PC-3 (cell line): ENCODE data around the gene NUDT1. TPM values are rescaled to one million over a fixed set of nuclear protein-coding genes. Genes with fewer than 3 reads are reported as not detected.

Experiments
- ATAC-seq: fragments of 200-7000 bp; cut with Tn5 transposase; 2 replicates; pipeline ENCODE4 v1.9.1; 2020; ENCODE audit warnings: mild to moderate bottlenecking, moderate library complexity
- BruUV-seq: library from RNA; stranded (reverse); fragments of 400-500 nt; replicated peaks from 2 replicates; lab custom pipeline; 2021; lab: Mats Ljungman, UMichigan
- CTCF ChIA-PET: fragments of 300-600 bp; sonication (Branson Sonifier 250); formaldehyde crosslinking; loops from one replicate; lab custom pipeline; 2022; ENCODE audit warnings: antibody characterized with exemption; lab: Charles Lee
- POLR2A ChIA-PET: fragments of 300-600 bp; sonication (Branson Sonifier 250); formaldehyde crosslinking; loops from one replicate; lab custom pipeline; 2022; ENCODE audit warnings: antibody characterized with exemption; ENCODE audit not compliant: unreplicated experiment; lab: Charles Lee
- DNase-seq: peaks from one replicate; pipeline ENCODE4 v3.0.0-alpha.2; 2015
- H2AFZ ChIP-seq: fragments of 300-600 bp; sonication (generic); 2 replicates; pipeline ENCODE4 v1.6.0; 2016; ENCODE audit warnings: antibody characterized with exemption, low read length
- H3F3A ChIP-seq: fragments of 300-600 bp; sonication (generic); one replicate; pipeline ENCODE4 v1.6.0; 2017; ENCODE audit warnings: antibody characterized with exemption, low read length, control low read depth, mild to moderate bottlenecking; ENCODE audit not compliant: unreplicated experiment
- H3K27ac ChIP-seq: fragments of 300-600 bp; sonication (generic); 2 replicates; pipeline ENCODE4 v1.5.1; 2016; ENCODE audit warnings: mild to moderate bottlenecking, low read length
- H3K27me3 ChIP-seq: fragments of 300-600 bp; sonication (generic); 2 replicates; pipeline ENCODE4 v1.6.1; 2016; ENCODE audit warnings: low read length, mixed read lengths
- H3K36me3 ChIP-seq: fragments of 300-600 bp; sonication (generic); 2 replicates; pipeline ENCODE4 v1.6.1; 2016; ENCODE audit warnings: low read depth, mixed run types, low read length, mixed read lengths
- H3K4me1 ChIP-seq: fragments of 300-600 bp; sonication (generic); 2 replicates; pipeline ENCODE4 v1.5.1; 2016; ENCODE audit warnings: low read length; ENCODE audit not compliant: insufficient read depth
- H3K4me2 ChIP-seq: fragments of 300-600 bp; sonication (generic); 2 replicates; pipeline ENCODE4 v1.6.0; 2016; ENCODE audit warnings: low read length
- H3K4me3 ChIP-seq: fragments of 300-600 bp; sonication (generic); 2 replicates; pipeline ENCODE4 v1.5.1; 2016; ENCODE audit warnings: mild to moderate bottlenecking, low read length, mixed read lengths
- H3K79me2 ChIP-seq: fragments of 300-600 bp; sonication (generic); 2 replicates; pipeline ENCODE4 v1.6.1; 2017; ENCODE audit warnings: low read length, mixed read lengths
- H3K9ac ChIP-seq: fragments of 300-600 bp; sonication (generic); 2 replicates; pipeline ENCODE4 v1.6.0; 2016; ENCODE audit warnings: mild to moderate bottlenecking, low read length
- H3K9me2 ChIP-seq: fragments of 300-600 bp; sonication (generic); replicated peaks from 2 replicates; pipeline ENCODE4 v1.6.1; 2016; ENCODE audit warnings: mixed run types, low read length, mixed read lengths
- H3K9me3 ChIP-seq: fragments of 300-600 bp; sonication (generic); 2 replicates; pipeline ENCODE4 v1.6.1; 2016; ENCODE audit warnings: low read length, mixed read lengths
- H4K20me1 ChIP-seq: fragments of 300-600 bp; sonication (generic); 2 replicates; pipeline ENCODE4 v1.6.1; 2016; ENCODE audit warnings: low read length, mixed read lengths
- EZH2 ChIP-seq: fragments of 300-600 bp; sonication (generic); IDR thresholded peaks from one replicate; pipeline ENCODE4 v1.6.1; 2017; ENCODE audit warnings: antibody characterized with exemption, mild to moderate bottlenecking, low read length; ENCODE audit not compliant: unreplicated experiment
- EZH2phosphoT487 ChIP-seq: fragments of 300-600 bp; sonication (generic); IDR thresholded peaks from 2 replicates; pipeline ENCODE4 v1.6.1; 2018; ENCODE audit warnings: mild to moderate bottlenecking, antibody characterized with exemption, low read length, borderline replicate concordance
- intact Hi-C: fragments of 100-400 bp; cut with micrococcal nuclease; formaldehyde crosslinking; loops from 2 replicates; pipeline ENCODE4 v1.9.0; 2023
- total RNA-seq: library from RNA; depleted of rRNA; stranded (reverse); fragments of >200 nt; gene quantifications from 2 replicates; pipeline ENCODE4 v1.2.3, GENCODE V29; 2014
- TF ChIP-seq, protein P1 (sequence below): fragments of 300-600 bp; sonication (generic); conservative IDR thresholded peaks from 2 replicates; pipeline ENCODE4 v1.5.1; 2017; ENCODE audit warnings: antibody characterized with exemption, low read depth, mild to moderate bottlenecking, low read length

The NUDT1 gene
- total RNA-seq, 1 experiment from 2014 or later: 59.3 TPM

DNA sequence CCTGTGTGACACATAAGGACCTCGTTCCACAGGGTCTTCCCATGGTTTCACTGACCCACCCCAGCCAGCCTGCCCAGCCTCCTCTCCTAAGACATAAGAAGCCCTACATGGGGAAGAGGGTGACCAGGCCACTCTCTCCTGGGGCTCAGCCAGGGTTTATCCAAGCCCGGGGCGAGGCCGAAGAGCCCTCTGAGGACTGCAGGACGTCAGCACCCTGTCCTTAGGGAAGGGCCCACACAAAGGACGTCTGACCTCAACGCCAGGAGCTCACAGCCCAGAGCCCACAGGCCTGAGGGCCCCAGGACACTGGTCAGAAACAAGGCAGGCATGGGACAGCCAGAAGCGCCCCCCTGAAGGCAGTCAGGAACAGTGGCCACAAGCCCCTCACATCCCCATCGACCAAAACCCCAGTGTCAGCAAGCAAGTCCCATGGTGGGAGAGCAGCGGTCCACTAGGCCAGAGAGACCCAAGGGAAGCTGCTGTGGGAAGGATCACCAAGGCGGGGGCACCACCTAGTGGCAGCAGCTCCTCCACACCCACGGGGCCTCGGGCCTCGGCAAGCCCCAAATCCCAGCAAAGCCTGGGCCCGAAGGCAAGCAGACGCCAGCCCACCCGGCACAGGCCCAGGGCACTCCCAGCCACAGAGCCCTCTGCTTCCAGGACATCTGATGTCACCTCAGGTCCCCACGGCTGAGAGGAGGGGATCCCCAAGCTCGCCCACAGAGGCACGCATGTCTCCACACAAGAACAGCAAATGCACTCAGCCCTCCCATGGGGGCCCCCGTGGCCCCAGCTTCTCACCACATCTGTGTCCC lies 32.7 kb upstream of the NUDT1 start:
- Histone ChIP-seq H3K4me2 (no peak overlapping the region), H3K79me2 (no peaks in the 10 kb centered on the region), H3K27me3 (no peaks in the 10 kb centered on the region), H3K4me1 (no peaks in the 10 kb centered on the region), H4K20me1 (no peaks in the 10 kb centered on the region), H3F3A (no peaks in the 10 kb centered on the region), H3K27ac (no peak overlapping the region), H3K9me2 (no peaks in the 10 kb centered on the region), H3K36me3 (peaks cover 21% of the 10 kb centered on the region), H3K9ac (no peak overlapping the region), H2AFZ (no peak overlapping the region), H3K9me3 (no peaks in the 10 kb centered on the region), H3K4me3 (no peak overlapping the region)
- ATAC-seq (peak; percentile 69), DNase-seq (peak; percentile 31)
- intact Hi-C loops: loop anchor here (5.0 kb wide), 2 partner anchors 52 to 547 kb away; no protein-coding TSS in a partner anchor
- no TSS peak for BruUV-seq
- ChIA-PET CTCF (interaction anchor here (0.6 kb wide), 1 partner anchor 39 kb away, joined by 3 read pairs; no protein-coding TSS in a partner anchor), POLR2A (no interaction called here)
- TF ChIP-seq, protein P1, sequence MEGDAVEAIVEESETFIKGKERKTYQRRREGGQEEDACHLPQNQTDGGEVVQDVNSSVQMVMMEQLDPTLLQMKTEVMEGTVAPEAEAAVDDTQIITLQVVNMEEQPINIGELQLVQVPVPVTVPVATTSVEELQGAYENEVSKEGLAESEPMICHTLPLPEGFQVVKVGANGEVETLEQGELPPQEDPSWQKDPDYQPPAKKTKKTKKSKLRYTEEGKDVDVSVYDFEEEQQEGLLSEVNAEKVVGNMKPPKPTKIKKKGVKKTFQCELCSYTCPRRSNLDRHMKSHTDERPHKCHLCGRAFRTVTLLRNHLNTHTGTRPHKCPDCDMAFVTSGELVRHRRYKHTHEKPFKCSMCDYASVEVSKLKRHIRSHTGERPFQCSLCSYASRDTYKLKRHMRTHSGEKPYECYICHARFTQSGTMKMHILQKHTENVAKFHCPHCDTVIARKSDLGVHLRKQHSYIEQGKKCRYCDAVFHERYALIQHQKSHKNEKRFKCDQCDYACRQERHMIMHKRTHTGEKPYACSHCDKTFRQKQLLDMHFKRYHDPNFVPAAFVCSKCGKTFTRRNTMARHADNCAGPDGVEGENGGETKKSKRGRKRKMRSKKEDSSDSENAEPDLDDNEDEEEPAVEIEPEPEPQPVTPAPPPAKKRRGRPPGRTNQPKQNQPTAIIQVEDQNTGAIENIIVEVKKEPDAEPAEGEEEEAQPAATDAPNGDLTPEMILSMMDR: peak; percentile 63
- TF ChIP-seq EZH2phosphoT487: no peak

DNA sequence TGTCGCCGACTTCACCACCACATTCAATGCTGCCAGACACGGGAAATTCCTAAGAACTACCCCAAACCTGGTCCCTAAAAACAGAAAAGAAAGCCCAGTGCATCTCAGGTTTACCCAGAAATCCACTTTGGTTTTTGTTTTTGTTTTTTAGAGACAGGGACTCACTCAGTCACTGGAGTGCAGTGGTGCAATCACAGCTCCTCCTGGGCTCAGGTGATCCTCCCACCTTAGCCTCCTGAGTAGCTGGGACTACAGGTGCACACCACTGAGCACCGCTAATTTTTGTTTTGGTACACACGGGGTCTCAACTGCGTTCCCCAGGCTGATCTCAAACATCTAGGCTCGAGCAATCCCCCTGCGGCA lies 32.1 kb upstream of the NUDT1 start:
- no TSS peak for BruUV-seq
- no peaks in the 10 kb centered on the region for H3K4me1 ChIP-seq
- H3K9ac ChIP-seq: no peak overlapping the region
- no peak overlapping the region for H3K4me2 ChIP-seq
- H3K27me3 ChIP-seq: no peaks in the 10 kb centered on the region
- H3K36me3 ChIP-seq: peaks cover 21% of the 10 kb centered on the region
- no peak for ATAC-seq
- DNase-seq: no peak
- H3K9me2 ChIP-seq: no peaks in the 10 kb centered on the region
- intact Hi-C loops: loop anchor here (5.0 kb wide), 2 partner anchors 53 to 548 kb away; no protein-coding TSS in a partner anchor
- CTCF ChIA-PET: interaction anchor here (0.6 kb wide), 1 partner anchor 38 kb away, joined by 3 read pairs; no protein-coding TSS in a partner anchor
- H2AFZ ChIP-seq: no peak overlapping the region
- no peaks in the 10 kb centered on the region for H4K20me1 ChIP-seq
- no peaks in the 10 kb centered on the region for H3K9me3 ChIP-seq
- no peak for TF ChIP-seq EZH2phosphoT487
- H3F3A ChIP-seq: no peaks in the 10 kb centered on the region
- POLR2A ChIA-PET: no interaction called here
- no peak overlapping the region for H3K4me3 ChIP-seq
- H3K79me2 ChIP-seq: no peaks in the 10 kb centered on the region
- H3K27ac ChIP-seq: no peak overlapping the region

DNA sequence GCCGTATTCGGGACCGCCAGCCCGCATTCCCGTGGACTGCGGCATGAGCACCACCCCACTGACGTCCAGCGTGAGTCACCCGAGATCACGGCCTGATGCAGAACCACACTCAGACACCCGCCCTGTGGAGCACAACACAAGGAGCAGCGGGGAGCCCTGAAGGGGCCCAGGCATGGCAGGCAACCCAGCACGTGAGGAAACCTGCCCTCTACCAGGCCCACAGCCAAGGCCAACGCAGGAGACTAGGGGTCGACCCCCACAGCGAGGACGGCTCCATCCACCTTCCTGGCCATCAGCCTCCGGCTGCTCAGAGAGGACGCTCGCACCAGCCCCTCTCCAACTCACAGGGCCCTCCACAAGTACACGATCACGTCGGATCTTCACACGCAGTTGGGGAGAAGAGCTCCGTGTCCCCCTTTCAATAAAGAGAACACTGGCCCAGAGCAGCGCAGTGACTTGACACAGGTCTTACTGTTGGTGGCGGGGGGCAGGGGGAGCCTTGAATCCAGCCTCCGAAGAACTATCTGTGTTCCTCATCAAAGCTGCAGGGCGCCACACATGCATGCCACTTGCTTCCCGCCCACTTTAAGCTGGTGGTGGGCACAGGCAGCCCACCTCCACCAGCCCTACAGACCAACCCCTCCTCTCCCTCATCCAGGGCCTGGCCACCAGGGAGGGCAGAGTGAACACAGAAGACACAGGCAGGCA lies 31.3 kb upstream of the NUDT1 start:
- Histone ChIP-seq H3K36me3 (peaks cover 25% of the 10 kb centered on the region), H3K9me2 (no peaks in the 10 kb centered on the region), H3K4me1 (no peaks in the 10 kb centered on the region), H3K27me3 (no peaks in the 10 kb centered on the region), H4K20me1 (no peaks in the 10 kb centered on the region), H3K27ac (no peak overlapping the region), H3K4me3 (no peak overlapping the region), H3K4me2 (no peak overlapping the region), H2AFZ (no peak overlapping the region), H3K9me3 (no peaks in the 10 kb centered on the region), H3K79me2 (no peaks in the 10 kb centered on the region), H3K9ac (no peak overlapping the region), H3F3A (no peaks in the 10 kb centered on the region)
- intact Hi-C loops: no loop called here
- no peak for DNase-seq
- BruUV-seq: no TSS peak
- ChIA-PET CTCF (no interaction called here), POLR2A (no interaction called here)
- ATAC-seq: no peak
- TF ChIP-seq, protein P1: no peak
- TF ChIP-seq EZH2phosphoT487 (no peak), EZH2 (no peak)
